ENCODE results near the gene CNTNAP5.

- TF ChIP-seq CTCF (CRISPR knock-in tag; IDR thresholded peaks at IDR 0.05) (no peak), JUND (CRISPR knock-in tag; IDR thresholded peaks at IDR 0.05) (no peak), POLR2A (IDR thresholded peaks at IDR 0.05; ENCODE audit: insufficient read depth in 1 of 2, low read depth in 2 of 2, low read length in 2 of 2) (no peak), TFAP4 (IDR thresholded peaks at IDR 0.05; ENCODE audit: borderline replicate concordance, low read depth) (no peak), EP300 (IDR thresholded peaks at IDR 0.05; ENCODE audit: low read depth in 2 of 2, low read length in 2 of 2) (no peak), EP300 (CRISPR knock-in tag; IDR thresholded peaks at IDR 0.05; ENCODE audit: borderline replicate concordance) (no peak)
Measured at GRCh38 chr2:124877141-124877577, 852.1 kb downstream of the CNTNAP5 start.
